Measurements from ENCODE around the gene ZSCAN12. TPM values are rescaled to one million over a fixed set of nuclear protein-coding genes. Genes with fewer than 3 reads are reported as not detected.
A peak's percentile ranks its signal among the peaks of the same experiment; 100 is the strongest.

Gene ZSCAN12
- total and polyA plus RNA-seq, 8 donors = 1.1 to 10.5 (median 3.5) TPM

- peaks cover 0 to 20% (median 14%) of the 10 kb centered on the region in 4 donors for H3K36me3 ChIP-seq
- WGBS, 5 donors = 72 to 92% (median 73%) methylated on average over 1 of the region's 1 CpG
- peaks cover 0 to 14% (median 0%) of the 10 kb centered on the region in 3 donors for H3K27me3 ChIP-seq
- H3K9me3 ChIP-seq = no peaks in the 10 kb centered on the region
- TF ChIP-seq EP300 (IDR thresholded peaks at IDR 0.05) = no peak
- DNase-seq = no peak
- H3K27ac ChIP-seq = no peak overlapping the region
- no peak overlapping the region for H3K4me3 ChIP-seq
- peaks cover 5 to 30% (median 17%) of the 10 kb centered on the region in 4 donors for H3K4me1 ChIP-seq
- intact Hi-C loops (cut with DNase I; ENCODE audit: low total_unique reads) = no loop called here
Observed at GRCh38 chr6:28401172-28401571, 1.6 kb upstream of the ZSCAN12 start.

DNA sequence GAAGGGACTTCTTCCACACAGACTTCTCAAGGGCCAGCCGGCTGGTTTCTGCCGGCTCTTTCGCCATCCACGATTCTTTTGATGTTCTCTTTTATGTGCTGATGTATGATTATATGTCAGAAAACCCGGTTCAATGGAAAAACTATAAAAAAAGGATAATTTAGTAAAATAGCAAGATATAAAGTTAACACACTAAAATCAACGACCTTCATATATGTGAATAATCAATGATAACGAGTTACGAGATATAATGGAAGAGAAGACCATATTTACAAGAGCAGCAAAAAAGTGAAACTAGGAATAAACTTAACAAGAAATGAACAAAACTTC is 540 bp upstream of the ZSCAN12 start:
- H3K27me3 ChIP-seq = peaks cover 0 to 8% (median 0%) of the 10 kb centered on the region in 3 donors
- intact Hi-C loops (cut with DNase I; ENCODE audit: low total_unique reads) = no loop called here
- peaks cover 5 to 39% (median 23%) of the 10 kb centered on the region in 4 donors for H3K4me1 ChIP-seq
- TF ChIP-seq, protein P1, sequence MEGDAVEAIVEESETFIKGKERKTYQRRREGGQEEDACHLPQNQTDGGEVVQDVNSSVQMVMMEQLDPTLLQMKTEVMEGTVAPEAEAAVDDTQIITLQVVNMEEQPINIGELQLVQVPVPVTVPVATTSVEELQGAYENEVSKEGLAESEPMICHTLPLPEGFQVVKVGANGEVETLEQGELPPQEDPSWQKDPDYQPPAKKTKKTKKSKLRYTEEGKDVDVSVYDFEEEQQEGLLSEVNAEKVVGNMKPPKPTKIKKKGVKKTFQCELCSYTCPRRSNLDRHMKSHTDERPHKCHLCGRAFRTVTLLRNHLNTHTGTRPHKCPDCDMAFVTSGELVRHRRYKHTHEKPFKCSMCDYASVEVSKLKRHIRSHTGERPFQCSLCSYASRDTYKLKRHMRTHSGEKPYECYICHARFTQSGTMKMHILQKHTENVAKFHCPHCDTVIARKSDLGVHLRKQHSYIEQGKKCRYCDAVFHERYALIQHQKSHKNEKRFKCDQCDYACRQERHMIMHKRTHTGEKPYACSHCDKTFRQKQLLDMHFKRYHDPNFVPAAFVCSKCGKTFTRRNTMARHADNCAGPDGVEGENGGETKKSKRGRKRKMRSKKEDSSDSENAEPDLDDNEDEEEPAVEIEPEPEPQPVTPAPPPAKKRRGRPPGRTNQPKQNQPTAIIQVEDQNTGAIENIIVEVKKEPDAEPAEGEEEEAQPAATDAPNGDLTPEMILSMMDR (IDR thresholded peaks at IDR 0.05) = no peak
- no peak for TF ChIP-seq POLR2AphosphoS5 (IDR thresholded peaks at IDR 0.05)
- no peak for TF ChIP-seq EP300 (IDR thresholded peaks at IDR 0.05)
- TF ChIP-seq POLR2A (IDR thresholded peaks at IDR 0.05) = no peak
- WGBS, 5 donors = 23 to 34% (median 25%) methylated on average over 8 of the region's 8 CpGs
- H3K27ac ChIP-seq = peak overlapping the region in 4 of 5 donors; percentile 6 to 72 (median 70)
- peaks cover 0 to 29% (median 19%) of the 10 kb centered on the region in 4 donors for H3K36me3 ChIP-seq
- no peak for DNase-seq
- peak overlapping the region; percentile 74 to 94 (median 82) for H3K4me3 ChIP-seq
- H3K9me3 ChIP-seq = no peaks in the 10 kb centered on the region

DNA sequence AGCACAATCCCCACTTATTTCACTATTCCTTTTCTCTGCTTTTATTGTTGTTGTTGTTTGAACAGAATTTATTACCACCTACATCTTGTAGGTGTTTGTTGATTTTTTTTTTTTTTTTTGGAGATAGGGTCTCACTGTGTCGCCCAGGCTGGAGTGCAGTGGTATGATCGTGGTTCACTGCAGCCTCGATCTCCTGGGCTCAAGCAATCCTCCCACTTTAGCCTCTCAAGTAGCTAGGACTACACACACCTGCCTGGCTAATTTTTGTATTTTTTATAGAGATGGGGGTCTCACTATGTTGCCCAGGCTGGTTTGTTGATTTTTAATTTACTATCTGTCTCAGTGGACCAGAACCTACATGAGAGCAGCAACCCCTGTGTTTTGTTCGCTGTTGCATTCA is 3.6 kb downstream of the ZSCAN12 start:
- Histone ChIP-seq H3K27me3 (no peaks in the 10 kb centered on the region), H3K9me3 (no peaks in the 10 kb centered on the region), H3K4me1 (peaks cover 5 to 44% (median 23%) of the 10 kb centered on the region in 4 donors), H3K36me3 (peaks cover 14 to 65% (median 49%) of the 10 kb centered on the region in 4 donors), H3K4me3 (no peak overlapping the region), H3K27ac (no peak overlapping the region)
- TF ChIP-seq POLR2AphosphoS5 (IDR thresholded peaks at IDR 0.05) = no peak
- TF ChIP-seq EP300 (IDR thresholded peaks at IDR 0.05) = no peak
- TF ChIP-seq, protein P1 (IDR thresholded peaks at IDR 0.05) = no peak
- no peak for TF ChIP-seq POLR2A (IDR thresholded peaks at IDR 0.05)
- WGBS, 5 donors = 94 to 100% (median 96%) methylated on average over 4 of the region's 4 CpGs
- DNase-seq = no peak
- intact Hi-C loops (cut with DNase I; ENCODE audit: low total_unique reads) = no loop called here

- H3K4me3 ChIP-seq = no peak overlapping the region
- H3K36me3 ChIP-seq = peaks cover 25 to 83% (median 68%) of the 10 kb centered on the region in 4 donors
- peak in 1 of 2 donors; percentile 12 for DNase-seq
- TF ChIP-seq EP300 (IDR thresholded peaks at IDR 0.05) (no peak), POLR2A (IDR thresholded peaks at IDR 0.05) (no peak), POLR2AphosphoS5 (IDR thresholded peaks at IDR 0.05) (no peak)
- TF ChIP-seq, protein P1 (IDR thresholded peaks at IDR 0.05) = no peak
- H3K9me3 ChIP-seq = no peaks in the 10 kb centered on the region
- peaks cover 5 to 38% (median 20%) of the 10 kb centered on the region in 4 donors for H3K4me1 ChIP-seq
- 71 to 92% (median 84%) methylated on average over 5 of the region's 5 CpGs for WGBS, 5 donors
- intact Hi-C loops (cut with DNase I; ENCODE audit: low total_unique reads) = no loop called here
- no peak overlapping the region for H3K27ac ChIP-seq
- no peaks in the 10 kb centered on the region for H3K27me3 ChIP-seq
Observed at GRCh38 chr6:28393912-28394662, 5.5 kb downstream of the ZSCAN12 start.

- no peaks in the 10 kb centered on the region for H3K27me3 ChIP-seq
- no peaks in the 10 kb centered on the region for H3K9me3 ChIP-seq
- WGBS, 5 donors = 93 to 96% (median 94%) methylated on average over 8 of the region's 8 CpGs
- H3K27ac ChIP-seq = no peak overlapping the region
- H3K4me1 ChIP-seq = peaks cover 0 to 9% (median 2%) of the 10 kb centered on the region in 4 donors
- no peak for DNase-seq
- no peak overlapping the region for H3K4me3 ChIP-seq
- H3K36me3 ChIP-seq = peaks cover 28 to 88% (median 80%) of the 10 kb centered on the region in 4 donors
- TF ChIP-seq, protein P1 (IDR thresholded peaks at IDR 0.05) = no peak
- intact Hi-C loops (cut with DNase I; ENCODE audit: low total_unique reads) = no loop called here
Observed at GRCh38 chr6:28390688-28391087, 8.9 kb downstream of the ZSCAN12 start.

All from stomach (tissue), 9 donors.